ENCODE measurements around the gene BTN2A1. TPM values are rescaled to one million over a fixed set of nuclear protein-coding genes. Genes with fewer than 3 reads are reported as not detected.

BTN2A1 gene
- polyA plus RNA-seq, 1 of the 3 experiments (the other 2 are of a cell fraction), result 21.2 TPM

GRCh38 chr6:26437550-26437949 is 20.2 kb upstream of the BTN2A1 start:
- Histone ChIP-seq H3K4me1 (ENCODE audit: control insufficient read depth in 1 of 2, insufficient read depth in 2 of 2, low read depth in 1 of 2, low read length in 1 of 2) (peaks cover 6 to 10% of the 10 kb centered on the region in 2 experiments; a peak in 3 of 4 replicates), H3K4me2 (no peak overlapping the region), H3K36me3 (replicated peaks in 1 of 2; ENCODE audit: control insufficient read depth in 1 of 2, insufficient read depth in 2 of 2, low read length in 1 of 2) (peaks cover 0 to under 1% of the 10 kb centered on the region in 2 experiments), H2AFZ (ENCODE audit: low read depth) (no peak overlapping the region), H3K79me2 (ENCODE audit: insufficient read depth) (no peaks in the 10 kb centered on the region), H3K27me3 (ENCODE audit: insufficient read depth) (no peaks in the 10 kb centered on the region), H3F3A (replicated peaks; ENCODE audit: insufficient read depth) (no peaks in the 10 kb centered on the region), H3K27ac (ENCODE audit: low read depth in 2 of 2, low read length in 1 of 2) (no peak overlapping the region), H3K4me3 (ENCODE audit: low read depth in 2 of 2, low read length in 1 of 2) (no peak overlapping the region), H3K9ac (no peak overlapping the region), H3K9me2 (no peaks in the 10 kb centered on the region), H4K20me1 (ENCODE audit: insufficient read depth) (no peaks in the 10 kb centered on the region), H3K9me3 (no peaks in the 10 kb centered on the region)
- ChIA-PET POLR2A (no interaction called here), CTCF (no interaction called here)
- DNase-seq, result no peak
- no peak for TF ChIP-seq RCOR1 (IDR thresholded peaks at IDR 0.05; ENCODE audit: low read length)
- 59% methylated on average over 1 of the region's 1 CpG for WGBS (ENCODE audit: low lambda C conversion rate)

DNA sequence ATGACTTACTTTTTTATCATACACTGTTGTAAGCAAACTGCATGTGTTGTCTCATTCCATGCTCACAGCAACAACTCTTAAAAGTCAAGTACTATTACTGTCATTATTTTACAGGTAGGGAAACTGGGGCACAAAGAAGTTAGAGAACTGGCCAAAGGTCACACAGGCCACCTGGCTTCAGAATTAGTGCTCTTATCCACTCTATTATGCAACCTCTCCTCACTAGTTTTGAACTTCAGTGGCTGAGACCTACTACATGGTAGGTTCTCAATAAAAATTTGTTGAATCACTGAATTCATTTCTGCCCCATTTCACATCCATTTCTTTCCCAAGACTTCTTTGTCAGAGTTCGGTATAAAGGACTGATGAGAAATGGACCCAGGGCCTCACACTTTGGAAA is 19.8 kb upstream of the BTN2A1 start:
- ChIA-PET CTCF (no interaction called here), POLR2A (no interaction called here)
- no peak overlapping the region for H3K27ac ChIP-seq (ENCODE audit: low read depth in 2 of 2, low read length in 1 of 2)
- WGBS (ENCODE audit: low lambda C conversion rate), result 95% methylated on average over 1 of the region's 1 CpG
- no peak overlapping the region for H3K4me2 ChIP-seq
- no peaks in the 10 kb centered on the region for H3F3A ChIP-seq (replicated peaks; ENCODE audit: insufficient read depth)
- H4K20me1 ChIP-seq (ENCODE audit: insufficient read depth), result no peaks in the 10 kb centered on the region
- no peaks in the 10 kb centered on the region for H3K36me3 ChIP-seq (replicated peaks in 1 of 2; ENCODE audit: control insufficient read depth in 1 of 2, insufficient read depth in 2 of 2, low read length in 1 of 2)
- DNase-seq, result no peak
- H3K4me3 ChIP-seq (ENCODE audit: low read depth in 2 of 2, low read length in 1 of 2), result no peak overlapping the region
- H2AFZ ChIP-seq (ENCODE audit: low read depth), result no peak overlapping the region
- no peaks in the 10 kb centered on the region for H3K9me3 ChIP-seq
- H3K4me1 ChIP-seq (ENCODE audit: control insufficient read depth in 1 of 2, insufficient read depth in 2 of 2, low read depth in 1 of 2, low read length in 1 of 2), result peaks cover 6 to 10% of the 10 kb centered on the region in 2 experiments; a peak in 3 of 4 replicates
- H3K27me3 ChIP-seq (ENCODE audit: insufficient read depth), result no peaks in the 10 kb centered on the region
- TF ChIP-seq RCOR1 (IDR thresholded peaks at IDR 0.05; ENCODE audit: low read length) (no peak), EZH2phosphoT487 (IDR thresholded peaks at IDR 0.05; ENCODE audit: borderline replicate concordance, low read depth) (no peak), EP300 (IDR thresholded peaks at IDR 0.05; ENCODE audit: borderline replicate concordance in 1 of 2, low read depth in 1 of 2, low read length in 1 of 2) (no peak), CHD2 (IDR thresholded peaks at IDR 0.05; ENCODE audit: low read length, partially characterized antibody) (no peak), TCF12 (IDR thresholded peaks at IDR 0.05) (no peak)
- TF ChIP-seq, protein P1, sequence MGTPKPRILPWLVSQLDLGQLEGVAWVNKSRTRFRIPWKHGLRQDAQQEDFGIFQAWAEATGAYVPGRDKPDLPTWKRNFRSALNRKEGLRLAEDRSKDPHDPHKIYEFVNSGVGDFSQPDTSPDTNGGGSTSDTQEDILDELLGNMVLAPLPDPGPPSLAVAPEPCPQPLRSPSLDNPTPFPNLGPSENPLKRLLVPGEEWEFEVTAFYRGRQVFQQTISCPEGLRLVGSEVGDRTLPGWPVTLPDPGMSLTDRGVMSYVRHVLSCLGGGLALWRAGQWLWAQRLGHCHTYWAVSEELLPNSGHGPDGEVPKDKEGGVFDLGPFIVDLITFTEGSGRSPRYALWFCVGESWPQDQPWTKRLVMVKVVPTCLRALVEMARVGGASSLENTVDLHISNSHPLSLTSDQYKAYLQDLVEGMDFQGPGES (IDR thresholded peaks at IDR 0.05; ENCODE audit: low read depth, low read length), result no peak
- TF ChIP-seq, protein P2, sequence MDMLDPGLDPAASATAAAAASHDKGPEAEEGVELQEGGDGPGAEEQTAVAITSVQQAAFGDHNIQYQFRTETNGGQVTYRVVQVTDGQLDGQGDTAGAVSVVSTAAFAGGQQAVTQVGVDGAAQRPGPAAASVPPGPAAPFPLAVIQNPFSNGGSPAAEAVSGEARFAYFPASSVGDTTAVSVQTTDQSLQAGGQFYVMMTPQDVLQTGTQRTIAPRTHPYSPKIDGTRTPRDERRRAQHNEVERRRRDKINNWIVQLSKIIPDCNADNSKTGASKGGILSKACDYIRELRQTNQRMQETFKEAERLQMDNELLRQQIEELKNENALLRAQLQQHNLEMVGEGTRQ (IDR thresholded peaks at IDR 0.05; ENCODE audit: borderline replicate concordance, low read depth, low read length), result no peak
- H3K9me2 ChIP-seq, result no peaks in the 10 kb centered on the region
- H3K9ac ChIP-seq, result no peak overlapping the region
- no peaks in the 10 kb centered on the region for H3K79me2 ChIP-seq (ENCODE audit: insufficient read depth)
